Ovary (tissue), 9 donors: ENCODE data around the gene EIF4H. TPM values are rescaled to one million over a fixed set of nuclear protein-coding genes. Genes with fewer than 3 reads are reported as not detected.

Experiments used
- DNase-seq, 5 donors: peaks; one replicate each; pipeline ENCODE4 v3.0.0-alpha.2; 2019 to 2020
- H3K27ac ChIP-seq, 2 donors: fragments of 200-600 bp; one replicate each; pipeline versions ENCODE4 v1.5.1 to v1.8.0; 2019 to 2022
- H3K27me3 ChIP-seq: fragments of 200-600 bp; one replicate; pipeline ENCODE4 v1.8.0; 2022
- H3K36me3 ChIP-seq: fragments of 200-600 bp; sonication (generic); one replicate; pipeline ENCODE4 v1.5.1; 2019
- H3K4me1 ChIP-seq: one replicate; pipeline ENCODE4 v1.8.1; 2013; ENCODE audit warnings: mild to moderate bottlenecking, moderate library complexity; ENCODE audit not compliant: insufficient read depth
- H3K4me3 ChIP-seq: fragments of 200-600 bp; sonication (generic); one replicate; pipeline ENCODE4 v1.5.1; 2017
- H3K9me3 ChIP-seq, 2 donors: fragments of 200-600 bp in 1 of 2; sonication (generic) in 1 of 2; one replicate each; pipeline versions ENCODE4 v1.5.1 to v1.8.1; 2013 to 2019; ENCODE audit warnings: mild to moderate bottlenecking in 1 of 2, moderate library complexity in 1 of 2
- CTCF ChIP-seq, 3 donors: fragments of 450-650 bp in 2 of 3; fragments of 200-600 bp in 1 of 3; IDR thresholded peaks; one replicate each; pipeline versions ENCODE4 v1.5.1 to v1.8.0; 2016 to 2022; ENCODE audit warnings: antibody characterized with exemption in 3 of 3, mild to moderate bottlenecking in 1 of 3
- EP300 ChIP-seq: sonication (generic); formaldehyde crosslinking; IDR thresholded peaks from one replicate; pipeline ENCODE4 v1.6.1; 2017; ENCODE audit warnings: antibody characterized with exemption
- POLR2A ChIP-seq: fragments of 450-650 bp; IDR thresholded peaks from one replicate; pipeline ENCODE4 v1.6.1; 2017; ENCODE audit warnings: antibody characterized with exemption, mild to moderate bottlenecking, moderate library complexity
- WGBS, 3 donors: extraction: QIAGEN DNeasy Blood & Tissue Kit in 1 of 3; methylation state at CpG; one replicate each; pipeline versions ENCODE4 v1.1.5 to v1.1.7; 2013 to 2017; 5-methylcytosine and 5-hydroxymethylcytosine counted together
- intact Hi-C, 4 donors: fragments of 100-400 bp; cut with DNase I; formaldehyde crosslinking; loops; one replicate each; pipeline versions ENCODE4 v1.11.0 to v1.15.1; 2022 to 2023
- polyA plus RNA-seq, 2 donors: library from polyadenylated mRNA; stranded (reverse); fragments of 200-250 nt in 1 of 2; fragments of 350-450 nt in 1 of 2; fragmentation: Illumina TruSeq in 1 of 2; extraction: RNeasy Lipid Tissue Mini Kit (QIAGEN cat#74804) in 1 of 2; gene quantifications; one replicate each; pipeline ENCODE4 v1.2.3, GENCODE V29; 2013 to 2014
- total RNA-seq, 7 donors: library from RNA; depleted of rRNA in 2 of 7; stranded (reverse); fragments of >200 nt in 2 of 7; fragmentation: NEBNext Ultra II Directional in 3 of 7; extraction: Animal tissue kit (Norgen Biotek cat#: 25700) in 3 of 7; gene quantifications; one replicate each; pipeline versions ENCODE4 v1.1.0 to v1.2.4, GENCODE V29; 2016 to 2023
- donor health status: DM: no; HTN: no; CAD: no; lungs with moderate emphysema.
- donor health status: DM: no; HTN: no; CAD: no.
- donor health status: Bipolar disorder and iron deficiency.
- donor health status: DM: yes; HTN: yes; CAD: no.
- donor health status: DM: no; HTN: no; CAD: no.
- donor health status: DM: yes; HTN: yes; CAD: no.

EIF4H gene
- total and polyA plus RNA-seq, 9 donors: 151 to 301 (median 260) TPM

- intact Hi-C loops: no loop called here
Measured at GRCh38 chr7:74180866-74181265, 6.7 kb downstream of the EIF4H start.

GRCh38 chr7:74181821-74182220 lies 7.7 kb downstream of the EIF4H start:
- intact Hi-C loops: no loop called here
- no peak overlapping the region for H3K27ac ChIP-seq
- DNase-seq: peak in 1 of 5 donors; percentile 22
- no peak for TF ChIP-seq POLR2A
- no peak for TF ChIP-seq EP300
- TF ChIP-seq CTCF (IDR thresholded peaks at IDR 0.05): no peak
- H3K36me3 ChIP-seq: no peaks in the 10 kb centered on the region
- H3K27me3 ChIP-seq: no peaks in the 10 kb centered on the region
- WGBS, 3 donors: 55 to 62% (median 61%) methylated on average over 5 of the region's 5 CpGs
- no peaks in the 10 kb centered on the region for H3K9me3 ChIP-seq
- peaks cover 36% of the 10 kb centered on the region for H3K4me1 ChIP-seq
- H3K4me3 ChIP-seq: no peak overlapping the region

More at GRCh38 chr7:74180866-74181265, 6.7 kb downstream of the EIF4H start:
- WGBS, 3 donors: 78 to 88% (median 85%) methylated on average over 1 of the region's 1 CpG
- no peaks in the 10 kb centered on the region for H3K36me3 ChIP-seq
- H3K4me3 ChIP-seq: no peak overlapping the region
- TF ChIP-seq POLR2A (no peak), EP300 (no peak), CTCF (IDR thresholded peaks at IDR 0.05) (no peak)
- no peak overlapping the region for H3K27ac ChIP-seq
- no peaks in the 10 kb centered on the region for H3K27me3 ChIP-seq
- H3K9me3 ChIP-seq: no peaks in the 10 kb centered on the region
- H3K4me1 ChIP-seq: peaks cover 32% of the 10 kb centered on the region
- DNase-seq: no peak

GRCh38 chr7:74182453-74183090 lies 8.4 kb downstream of the EIF4H start:
- Histone ChIP-seq H3K36me3 (no peaks in the 10 kb centered on the region), H3K4me3 (no peak overlapping the region), H3K4me1 (peaks cover 43% of the 10 kb centered on the region), H3K27me3 (no peaks in the 10 kb centered on the region), H3K9me3 (no peaks in the 10 kb centered on the region), H3K27ac (no peak overlapping the region)
- peak in 1 of 5 donors; percentile 11 for DNase-seq
- 75 to 78% (median 76%) methylated on average over 6 of the region's 6 CpGs for WGBS, 3 donors
- intact Hi-C loops: no loop called here
- TF ChIP-seq POLR2A (no peak), CTCF (IDR thresholded peaks at IDR 0.05) (no peak), EP300 (no peak)

- H3K4me3 ChIP-seq: no peak overlapping the region
- intact Hi-C loops: no loop called here
- no peak overlapping the region for H3K27ac ChIP-seq
Measured at GRCh38 chr7:74183142-74183541, 9.0 kb downstream of the EIF4H start.

GRCh38 chr7:74183653-74184450 lies 9.7 kb downstream of the EIF4H start:
- H3K4me1 ChIP-seq: peaks cover 40% of the 10 kb centered on the region
- intact Hi-C loops: no loop called here

More at GRCh38 chr7:74183142-74183541, 9.0 kb downstream of the EIF4H start:
- WGBS, 3 donors: 75 to 83% (median 82%) methylated on average over 3 of the region's 3 CpGs
- peaks cover 43% of the 10 kb centered on the region for H3K4me1 ChIP-seq
- H3K9me3 ChIP-seq: no peaks in the 10 kb centered on the region
- H3K27me3 ChIP-seq: no peaks in the 10 kb centered on the region
- peak in 1 of 5 donors; percentile 23 for DNase-seq
- H3K36me3 ChIP-seq: no peaks in the 10 kb centered on the region
- no peak for TF ChIP-seq EP300

More at GRCh38 chr7:74183653-74184450, 9.7 kb downstream of the EIF4H start:
- no peaks in the 10 kb centered on the region for H3K27me3 ChIP-seq
- no peaks in the 10 kb centered on the region for H3K9me3 ChIP-seq
- no peak overlapping the region for H3K27ac ChIP-seq
- no peak for TF ChIP-seq CTCF (IDR thresholded peaks at IDR 0.05)
- no peak for TF ChIP-seq POLR2A
- no peak for TF ChIP-seq EP300
- no peaks in the 10 kb centered on the region for H3K36me3 ChIP-seq
- H3K4me3 ChIP-seq: no peak overlapping the region
- 64 to 67% (median 65%) methylated on average over 7 of the region's 7 CpGs for WGBS, 3 donors
- DNase-seq: peak in 1 of 5 donors; percentile 10
